ENCODE data around the gene TANC2.

DNA sequence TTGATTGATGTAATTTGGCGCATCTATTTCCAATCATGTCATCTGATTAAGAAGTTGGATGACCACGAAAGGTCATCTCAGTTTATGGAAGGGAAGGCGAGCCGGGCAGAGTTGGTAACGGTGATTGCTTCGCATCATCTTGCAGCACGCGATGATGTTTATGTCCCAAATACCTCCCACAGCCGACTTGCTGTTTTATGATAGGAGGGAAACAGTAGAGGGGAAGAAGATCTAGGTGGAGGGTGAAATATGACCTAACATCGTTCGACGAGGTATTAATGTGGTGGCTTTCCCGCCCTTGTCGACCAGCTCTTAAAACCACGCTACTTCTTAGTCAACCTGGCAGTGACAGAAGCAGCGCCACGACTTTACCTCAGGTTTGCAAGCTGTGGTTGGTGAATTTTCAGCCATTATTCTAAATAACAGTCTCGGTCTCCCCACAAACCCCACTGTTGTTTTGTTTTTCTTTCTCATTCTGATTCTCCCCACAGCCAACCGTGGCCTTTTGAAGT lies 805 bp upstream of the TANC2 start:
- TF ChIP-seq, protein P1, sequence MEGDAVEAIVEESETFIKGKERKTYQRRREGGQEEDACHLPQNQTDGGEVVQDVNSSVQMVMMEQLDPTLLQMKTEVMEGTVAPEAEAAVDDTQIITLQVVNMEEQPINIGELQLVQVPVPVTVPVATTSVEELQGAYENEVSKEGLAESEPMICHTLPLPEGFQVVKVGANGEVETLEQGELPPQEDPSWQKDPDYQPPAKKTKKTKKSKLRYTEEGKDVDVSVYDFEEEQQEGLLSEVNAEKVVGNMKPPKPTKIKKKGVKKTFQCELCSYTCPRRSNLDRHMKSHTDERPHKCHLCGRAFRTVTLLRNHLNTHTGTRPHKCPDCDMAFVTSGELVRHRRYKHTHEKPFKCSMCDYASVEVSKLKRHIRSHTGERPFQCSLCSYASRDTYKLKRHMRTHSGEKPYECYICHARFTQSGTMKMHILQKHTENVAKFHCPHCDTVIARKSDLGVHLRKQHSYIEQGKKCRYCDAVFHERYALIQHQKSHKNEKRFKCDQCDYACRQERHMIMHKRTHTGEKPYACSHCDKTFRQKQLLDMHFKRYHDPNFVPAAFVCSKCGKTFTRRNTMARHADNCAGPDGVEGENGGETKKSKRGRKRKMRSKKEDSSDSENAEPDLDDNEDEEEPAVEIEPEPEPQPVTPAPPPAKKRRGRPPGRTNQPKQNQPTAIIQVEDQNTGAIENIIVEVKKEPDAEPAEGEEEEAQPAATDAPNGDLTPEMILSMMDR (conservative IDR thresholded peaks at IDR 0.05; ENCODE audit: low read depth, low read length): no peak
- no peak for TF ChIP-seq EZH2 (IDR thresholded peaks at IDR 0.05; ENCODE audit: low read length, unreplicated experiment)
